ENCODE measurements around the gene KNOP1. TPM values are rescaled to one million over a fixed set of nuclear protein-coding genes. Genes with fewer than 3 reads are reported as not detected.
"Not testable (repeated sequence)": the region's sequence is repeated elsewhere in the genome, so short reads cannot be mapped to it uniquely, and the experiment has no call there.

Gene KNOP1
- total RNA-seq, 1 donor from 2014 or later, result 46.5 TPM

- Mint-ChIP-seq H3K27me3 (ENCODE audit: low read depth) (no peaks in the 10 kb centered on the region), H3K4me1 (peaks cover 4% of the 10 kb centered on the region), H3K27ac (no peak overlapping the region), H3K36me3 (peaks cover 23% of the 10 kb centered on the region), H3K9me3 (no peaks in the 10 kb centered on the region), H3K4me3 (no peak overlapping the region)
- TF ChIP-seq CTCF (IDR thresholded peaks at IDR 0.05; ENCODE audit: unreplicated experiment), result no peak
- no peak for DNase-seq (ENCODE audit: low spot score in 2 of 2, unreplicated experiment in 2 of 2)
Observed at GRCh38 chr16:19677402-19677801, 40.6 kb downstream of the KNOP1 start.

GRCh38 chr16:19674485-19674884, 43.5 kb downstream of the KNOP1 start:
- H3K4me1 Mint-ChIP-seq, result no peaks in the 10 kb centered on the region
- H3K9me3 Mint-ChIP-seq, result no peaks in the 10 kb centered on the region
- TF ChIP-seq CTCF (IDR thresholded peaks at IDR 0.05; ENCODE audit: unreplicated experiment), result no peak
- no peaks in the 10 kb centered on the region for H3K27me3 Mint-ChIP-seq (ENCODE audit: low read depth)
- H3K36me3 Mint-ChIP-seq, result peaks cover 27% of the 10 kb centered on the region
- DNase-seq (ENCODE audit: low spot score in 2 of 2, unreplicated experiment in 2 of 2), result no peak
- H3K4me3 Mint-ChIP-seq, result no peak overlapping the region
- no peak overlapping the region for H3K27ac Mint-ChIP-seq

DNA sequence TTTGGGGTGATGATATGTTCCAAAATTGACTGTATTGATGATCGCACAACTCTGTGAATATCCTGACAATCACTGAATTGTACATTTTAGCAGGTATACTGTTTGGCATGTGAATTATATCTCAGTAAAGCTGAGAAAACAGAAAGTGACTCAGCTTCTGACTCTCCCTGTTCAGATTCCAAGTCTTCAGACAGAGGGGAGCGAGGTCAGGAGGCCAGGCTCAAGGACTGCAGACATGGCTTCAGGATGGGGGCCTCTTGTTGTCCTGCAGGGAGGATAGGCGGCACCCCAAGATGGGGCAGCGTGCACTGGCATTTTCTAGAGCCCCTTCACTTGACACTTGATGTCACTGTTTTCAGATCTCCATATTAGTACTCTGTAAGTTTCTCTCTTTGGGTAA, 45.6 kb downstream of the KNOP1 start:
- Mint-ChIP-seq H3K4me3 (no peak overlapping the region), H3K36me3 (peaks cover 28% of the 10 kb centered on the region), H3K27ac (no peak overlapping the region), H3K27me3 (ENCODE audit: low read depth) (no peaks in the 10 kb centered on the region), H3K4me1 (no peaks in the 10 kb centered on the region), H3K9me3 (no peaks in the 10 kb centered on the region)
- no peak for DNase-seq (ENCODE audit: low spot score in 2 of 2, unreplicated experiment in 2 of 2)
- TF ChIP-seq CTCF (IDR thresholded peaks at IDR 0.05; ENCODE audit: unreplicated experiment), result no peak

- Mint-ChIP-seq H3K4me1 (no peaks in the 10 kb centered on the region), H3K27me3 (ENCODE audit: low read depth) (no peaks in the 10 kb centered on the region), H3K27ac (no peak overlapping the region), H3K9me3 (peaks cover 12% of the 10 kb centered on the region), H3K36me3 (peaks cover 33% of the 10 kb centered on the region), H3K4me3 (no peak overlapping the region)
- TF ChIP-seq CTCF (IDR thresholded peaks at IDR 0.05; ENCODE audit: unreplicated experiment), result no peak
- no peak for DNase-seq (ENCODE audit: low spot score in 2 of 2, unreplicated experiment in 2 of 2)
Observed at GRCh38 chr16:19666477-19666876, 51.5 kb downstream of the KNOP1 start.

GRCh38 chr16:19665313-19665712, 52.7 kb downstream of the KNOP1 start:
- not testable (repeated sequence) for H3K4me1 Mint-ChIP-seq; H3K4me3 Mint-ChIP-seq; H3K27me3 Mint-ChIP-seq (ENCODE audit: low read depth); H3K27ac Mint-ChIP-seq; DNase-seq (ENCODE audit: low spot score in 2 of 2, unreplicated experiment in 2 of 2)
- Mint-ChIP-seq H3K9me3 (peaks cover 12% of the 10 kb centered on the region), H3K36me3 (peaks cover 36% of the 10 kb centered on the region)

DNA sequence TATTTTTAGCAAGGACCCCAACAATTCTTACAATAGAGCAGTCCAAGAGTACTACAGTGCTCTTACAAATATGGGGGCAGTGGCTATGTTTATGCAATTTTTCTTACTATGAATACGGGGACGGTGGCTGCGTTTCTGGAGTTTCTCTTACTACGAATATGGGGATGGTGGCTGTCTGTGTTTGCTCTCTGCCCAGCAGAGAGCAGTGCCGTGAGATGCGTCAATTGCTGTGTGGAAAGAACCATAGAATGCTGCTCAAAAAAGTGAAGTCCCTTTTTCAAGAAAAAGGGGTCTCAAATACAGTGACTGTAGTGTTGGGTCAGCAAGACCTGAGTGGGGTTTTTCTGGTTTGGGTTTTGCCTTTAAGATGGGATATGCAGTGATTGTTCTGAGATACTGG, 53.9 kb downstream of the KNOP1 start:
- H3K36me3 Mint-ChIP-seq, result peaks cover 35% of the 10 kb centered on the region
- no peaks in the 10 kb centered on the region for H3K27me3 Mint-ChIP-seq (ENCODE audit: low read depth)
- no peak for DNase-seq (ENCODE audit: low spot score in 2 of 2, unreplicated experiment in 2 of 2)
- no peak for TF ChIP-seq CTCF (IDR thresholded peaks at IDR 0.05; ENCODE audit: unreplicated experiment)
- no peak overlapping the region for H3K27ac Mint-ChIP-seq
- no peak overlapping the region for H3K4me3 Mint-ChIP-seq
- no peaks in the 10 kb centered on the region for H3K4me1 Mint-ChIP-seq
- peaks cover 12% of the 10 kb centered on the region for H3K9me3 Mint-ChIP-seq
